ENCODE results near the gene TLR10. TPM values are rescaled to one million over a fixed set of nuclear protein-coding genes. Genes with fewer than 3 reads are reported as not detected.

The TLR10 gene
- polyA plus RNA-seq, 1 donor from 2014 or later = 0.14 TPM

DNA sequence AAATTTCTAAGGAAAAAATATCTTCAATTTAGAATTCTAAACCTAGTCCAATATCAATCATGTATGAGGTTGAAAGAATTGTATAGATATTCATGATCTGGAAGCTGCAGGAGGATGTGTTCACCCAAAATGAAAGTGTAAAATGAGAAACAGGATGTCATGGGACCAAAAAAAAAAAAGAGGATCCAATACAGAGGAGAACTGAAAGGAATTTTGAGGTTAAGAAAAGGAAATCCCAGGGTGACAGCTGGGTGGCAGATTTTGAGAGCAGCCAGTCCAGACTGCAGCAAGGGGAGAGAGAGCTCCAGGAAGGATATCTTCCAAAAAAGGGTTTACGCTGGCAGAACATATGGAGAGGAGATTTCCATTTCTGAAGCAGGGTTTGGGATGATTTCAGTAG, 38.9 kb downstream of the TLR10 start:
- H3K4me2 ChIP-seq (ENCODE audit: low read length) = no peak overlapping the region
- H3K9me2 ChIP-seq (ENCODE audit: insufficient read depth, low read length) = no peaks in the 10 kb centered on the region
- no peaks in the 10 kb centered on the region for H3K36me3 ChIP-seq (ENCODE audit: insufficient read depth, low read length)
- H2AFZ ChIP-seq (ENCODE audit: low read depth, low read length) = no peak overlapping the region
- no peaks in the 10 kb centered on the region for H3F3A ChIP-seq (ENCODE audit: insufficient read depth, low read length, poor library complexity, severe bottlenecking)
- no peaks in the 10 kb centered on the region for H4K20me1 ChIP-seq (ENCODE audit: insufficient read depth)
- H3K4me3 ChIP-seq (ENCODE audit: low read length) = no peak overlapping the region
- no peak overlapping the region for H3K27ac ChIP-seq (ENCODE audit: low read length)
- H3K79me2 ChIP-seq (replicated peaks; ENCODE audit: insufficient read depth, low read length) = no peaks in the 10 kb centered on the region
- H3K27me3 ChIP-seq (ENCODE audit: insufficient read depth, low read depth, low read length) = no peaks in the 10 kb centered on the region
- no peak overlapping the region for H3K9ac ChIP-seq (ENCODE audit: low read length)
- TF ChIP-seq RAD21 (conservative IDR thresholded peaks at IDR 0.05) (no peak), SMC3 (conservative IDR thresholded peaks at IDR 0.05; ENCODE audit: poor library complexity) (no peak), MXI1 (conservative IDR thresholded peaks at IDR 0.05; ENCODE audit: poor library complexity, severe bottlenecking) (no peak), POLR2AphosphoS5 (IDR thresholded peaks at IDR 0.05) (no peak), EP300 (conservative IDR thresholded peaks at IDR 0.05; ENCODE audit: poor library complexity, severe bottlenecking) (no peak), EZH2 (IDR thresholded peaks at IDR 0.05; ENCODE audit: borderline replicate concordance, insufficient read depth, low read length, poor library complexity, severe bottlenecking) (no peak), TAF1 (IDR thresholded peaks at IDR 0.05; ENCODE audit: low read depth) (no peak)
- TF ChIP-seq, protein P1, sequence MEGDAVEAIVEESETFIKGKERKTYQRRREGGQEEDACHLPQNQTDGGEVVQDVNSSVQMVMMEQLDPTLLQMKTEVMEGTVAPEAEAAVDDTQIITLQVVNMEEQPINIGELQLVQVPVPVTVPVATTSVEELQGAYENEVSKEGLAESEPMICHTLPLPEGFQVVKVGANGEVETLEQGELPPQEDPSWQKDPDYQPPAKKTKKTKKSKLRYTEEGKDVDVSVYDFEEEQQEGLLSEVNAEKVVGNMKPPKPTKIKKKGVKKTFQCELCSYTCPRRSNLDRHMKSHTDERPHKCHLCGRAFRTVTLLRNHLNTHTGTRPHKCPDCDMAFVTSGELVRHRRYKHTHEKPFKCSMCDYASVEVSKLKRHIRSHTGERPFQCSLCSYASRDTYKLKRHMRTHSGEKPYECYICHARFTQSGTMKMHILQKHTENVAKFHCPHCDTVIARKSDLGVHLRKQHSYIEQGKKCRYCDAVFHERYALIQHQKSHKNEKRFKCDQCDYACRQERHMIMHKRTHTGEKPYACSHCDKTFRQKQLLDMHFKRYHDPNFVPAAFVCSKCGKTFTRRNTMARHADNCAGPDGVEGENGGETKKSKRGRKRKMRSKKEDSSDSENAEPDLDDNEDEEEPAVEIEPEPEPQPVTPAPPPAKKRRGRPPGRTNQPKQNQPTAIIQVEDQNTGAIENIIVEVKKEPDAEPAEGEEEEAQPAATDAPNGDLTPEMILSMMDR (IDR thresholded peaks at IDR 0.05; ENCODE audit: poor library complexity, severe bottlenecking) = no peak
- TF ChIP-seq, protein P2, sequence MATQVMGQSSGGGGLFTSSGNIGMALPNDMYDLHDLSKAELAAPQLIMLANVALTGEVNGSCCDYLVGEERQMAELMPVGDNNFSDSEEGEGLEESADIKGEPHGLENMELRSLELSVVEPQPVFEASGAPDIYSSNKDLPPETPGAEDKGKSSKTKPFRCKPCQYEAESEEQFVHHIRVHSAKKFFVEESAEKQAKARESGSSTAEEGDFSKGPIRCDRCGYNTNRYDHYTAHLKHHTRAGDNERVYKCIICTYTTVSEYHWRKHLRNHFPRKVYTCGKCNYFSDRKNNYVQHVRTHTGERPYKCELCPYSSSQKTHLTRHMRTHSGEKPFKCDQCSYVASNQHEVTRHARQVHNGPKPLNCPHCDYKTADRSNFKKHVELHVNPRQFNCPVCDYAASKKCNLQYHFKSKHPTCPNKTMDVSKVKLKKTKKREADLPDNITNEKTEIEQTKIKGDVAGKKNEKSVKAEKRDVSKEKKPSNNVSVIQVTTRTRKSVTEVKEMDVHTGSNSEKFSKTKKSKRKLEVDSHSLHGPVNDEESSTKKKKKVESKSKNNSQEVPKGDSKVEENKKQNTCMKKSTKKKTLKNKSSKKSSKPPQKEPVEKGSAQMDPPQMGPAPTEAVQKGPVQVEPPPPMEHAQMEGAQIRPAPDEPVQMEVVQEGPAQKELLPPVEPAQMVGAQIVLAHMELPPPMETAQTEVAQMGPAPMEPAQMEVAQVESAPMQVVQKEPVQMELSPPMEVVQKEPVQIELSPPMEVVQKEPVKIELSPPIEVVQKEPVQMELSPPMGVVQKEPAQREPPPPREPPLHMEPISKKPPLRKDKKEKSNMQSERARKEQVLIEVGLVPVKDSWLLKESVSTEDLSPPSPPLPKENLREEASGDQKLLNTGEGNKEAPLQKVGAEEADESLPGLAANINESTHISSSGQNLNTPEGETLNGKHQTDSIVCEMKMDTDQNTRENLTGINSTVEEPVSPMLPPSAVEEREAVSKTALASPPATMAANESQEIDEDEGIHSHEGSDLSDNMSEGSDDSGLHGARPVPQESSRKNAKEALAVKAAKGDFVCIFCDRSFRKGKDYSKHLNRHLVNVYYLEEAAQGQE (IDR thresholded peaks at IDR 0.05; ENCODE audit: borderline replicate concordance) = no peak
- H3K9me3 ChIP-seq (ENCODE audit: low read length) = peaks cover 4% of the 10 kb centered on the region

DNA sequence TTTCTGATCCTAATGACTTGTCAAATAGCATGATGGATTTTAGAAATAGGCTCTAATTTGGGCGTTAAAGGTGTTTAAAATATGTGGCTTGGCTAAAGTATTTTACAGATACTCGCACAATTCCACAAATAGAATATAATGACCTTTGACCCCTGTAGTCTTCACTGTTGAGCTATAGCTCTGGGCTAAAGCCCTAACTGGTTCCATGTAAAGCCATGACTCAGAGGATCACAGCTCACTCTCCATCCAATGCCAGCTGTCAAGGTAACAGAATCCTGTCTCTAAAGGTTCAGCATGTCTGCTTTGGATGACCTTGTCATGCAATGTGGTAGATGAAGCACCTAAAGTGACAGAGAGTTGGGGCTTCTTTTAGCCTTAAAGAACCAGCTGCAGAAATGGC, 42.5 kb downstream of the TLR10 start:
- Histone ChIP-seq H3K9me2 (ENCODE audit: insufficient read depth, low read length) (no peaks in the 10 kb centered on the region), H3K27me3 (ENCODE audit: insufficient read depth, low read depth, low read length) (no peaks in the 10 kb centered on the region), H3K9me3 (ENCODE audit: low read length) (no peaks in the 10 kb centered on the region), H3K9ac (ENCODE audit: low read length) (no peak overlapping the region), H3K27ac (ENCODE audit: low read length) (no peak overlapping the region), H3F3A (ENCODE audit: insufficient read depth, low read length, poor library complexity, severe bottlenecking) (no peaks in the 10 kb centered on the region), H3K36me3 (ENCODE audit: insufficient read depth, low read length) (no peaks in the 10 kb centered on the region), H3K4me2 (ENCODE audit: low read length) (no peak overlapping the region), H3K79me2 (replicated peaks; ENCODE audit: insufficient read depth, low read length) (no peaks in the 10 kb centered on the region), H2AFZ (ENCODE audit: low read depth, low read length) (no peak overlapping the region), H4K20me1 (ENCODE audit: insufficient read depth) (no peaks in the 10 kb centered on the region), H3K4me3 (ENCODE audit: low read length) (no peak overlapping the region)
- TF ChIP-seq RAD21 (conservative IDR thresholded peaks at IDR 0.05) (no peak), EP300 (conservative IDR thresholded peaks at IDR 0.05; ENCODE audit: poor library complexity, severe bottlenecking) (no peak), EZH2 (IDR thresholded peaks at IDR 0.05; ENCODE audit: borderline replicate concordance, insufficient read depth, low read length, poor library complexity, severe bottlenecking) (no peak)

Data from neural cell (in vitro differentiated cells).